Measurements from ENCODE around the gene PRLHR.

The PRLHR gene

GRCh38 chr10:118587881-118588651 lies 7.4 kb downstream of the PRLHR start:
- DNase-seq (ENCODE audit: low read depth) = no peak

GRCh38 chr10:118586911-118587310 lies 8.5 kb downstream of the PRLHR start:
- no peak for DNase-seq (ENCODE audit: low read depth)

- DNase-seq (ENCODE audit: low read depth) = no peak
Observed at GRCh38 chr10:118585794-118586193, 9.7 kb downstream of the PRLHR start.

GRCh38 chr10:118585234-118585633 lies 10.2 kb downstream of the PRLHR start:
- DNase-seq (ENCODE audit: low read depth) = no peak

- peak; percentile 68 for DNase-seq (ENCODE audit: low read depth)
Observed at GRCh38 chr10:118584181-118584954, 11.1 kb downstream of the PRLHR start.

DNA sequence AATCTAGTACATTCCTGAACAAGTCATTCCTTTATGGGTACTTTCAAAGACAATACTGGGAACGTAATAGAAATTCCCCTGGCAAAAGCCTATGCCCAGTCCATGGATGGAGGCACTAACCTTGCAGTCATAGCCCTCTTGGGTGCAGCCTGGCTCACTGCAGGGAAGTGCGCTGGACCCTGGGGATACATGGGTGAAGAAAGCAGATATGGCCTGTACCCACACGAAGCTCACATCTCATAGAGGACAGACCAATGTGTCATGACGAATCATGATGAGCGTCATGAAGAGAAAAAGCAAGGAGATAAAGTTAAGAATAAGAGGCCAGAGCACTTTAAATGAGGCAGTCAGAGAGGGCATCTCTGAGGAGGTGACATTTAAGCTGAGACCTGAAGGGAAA lies 11.8 kb downstream of the PRLHR start:
- DNase-seq (ENCODE audit: low read depth) = no peak

DNA sequence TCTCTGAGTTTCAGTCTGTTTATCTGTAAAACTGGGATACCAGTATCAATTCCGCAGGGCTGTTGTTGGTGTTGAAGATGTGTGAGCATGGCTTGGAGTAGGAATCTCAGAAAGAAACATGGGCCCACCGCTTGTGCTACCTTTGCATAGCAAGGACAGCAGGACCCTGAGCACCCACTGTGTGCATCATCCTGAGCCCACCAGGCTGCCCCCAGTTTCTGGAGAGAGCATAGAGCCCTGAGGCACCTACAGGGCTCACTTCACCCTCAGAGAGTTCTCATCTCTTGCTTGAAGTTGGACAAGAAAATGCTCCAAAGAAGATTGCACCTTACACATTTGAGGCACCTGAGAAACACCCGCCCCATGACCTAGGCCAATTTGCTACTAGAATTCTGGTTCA lies 12.9 kb downstream of the PRLHR start:
- no peak for DNase-seq (ENCODE audit: low read depth)

DNA sequence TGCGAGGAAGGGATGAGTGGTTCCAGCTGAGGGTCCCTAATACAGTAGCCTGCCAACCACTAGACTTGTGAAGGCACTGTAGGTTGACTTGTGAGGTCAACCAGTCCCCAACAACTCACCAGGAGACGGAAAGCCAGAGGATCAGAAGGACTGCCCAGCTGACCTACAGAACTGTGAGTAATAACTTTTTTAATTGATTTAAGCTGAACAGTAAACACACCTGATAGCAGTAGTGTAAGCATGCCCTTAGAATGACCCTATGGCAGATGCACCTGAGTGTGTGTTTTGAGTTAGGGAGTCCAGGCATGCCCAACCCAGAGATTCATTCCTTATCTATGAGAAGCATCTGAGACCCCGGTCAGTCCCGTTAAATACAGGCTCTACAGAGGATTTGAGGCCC lies 14.1 kb downstream of the PRLHR start:
- DNase-seq (ENCODE audit: low read depth) = no peak

- no peak for DNase-seq (ENCODE audit: low read depth)
Observed at GRCh38 chr10:118580702-118581101, 14.7 kb downstream of the PRLHR start.

GRCh38 chr10:118573512-118573911 lies 21.9 kb downstream of the PRLHR start:
- DNase-seq (ENCODE audit: low read depth) = no peak

DNA sequence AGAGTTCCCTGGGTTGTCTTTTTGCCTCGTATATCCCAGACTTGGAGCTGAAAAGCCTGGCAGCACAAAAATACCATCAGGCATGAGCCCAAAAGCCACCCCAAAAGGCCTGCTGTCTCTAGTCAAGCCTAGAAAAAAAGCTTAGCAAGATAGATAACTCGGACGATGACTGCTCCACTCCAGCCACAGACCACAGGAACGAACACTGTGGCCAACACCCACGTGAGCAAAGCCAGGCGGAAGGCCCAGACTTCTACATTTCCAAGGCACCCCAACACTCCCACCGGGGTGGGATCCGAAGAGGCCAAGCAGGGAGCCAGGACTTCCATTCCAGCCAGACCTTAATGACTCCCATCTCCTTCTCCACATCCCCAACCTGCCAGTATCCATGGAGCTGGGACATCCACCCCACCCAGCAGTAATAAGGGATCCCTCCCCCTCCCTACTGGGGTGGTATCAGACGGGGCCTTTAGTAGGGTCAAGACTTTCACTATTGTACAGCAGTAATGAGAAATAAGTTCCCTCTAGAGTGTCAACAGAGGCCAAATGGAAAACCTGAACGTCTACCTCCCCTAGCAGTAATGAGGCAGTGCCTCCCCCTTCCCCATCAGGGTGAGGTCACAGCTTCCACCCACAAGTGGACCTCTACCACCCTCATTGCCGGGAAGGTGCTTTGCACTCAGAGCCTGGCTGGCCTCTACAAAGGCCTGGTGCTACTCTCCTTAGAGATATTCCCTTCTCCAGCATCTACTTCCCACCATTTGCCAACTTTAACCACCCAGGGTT lies 23.0 kb downstream of the PRLHR start:
- no peak for DNase-seq (ENCODE audit: low read depth)

DNA sequence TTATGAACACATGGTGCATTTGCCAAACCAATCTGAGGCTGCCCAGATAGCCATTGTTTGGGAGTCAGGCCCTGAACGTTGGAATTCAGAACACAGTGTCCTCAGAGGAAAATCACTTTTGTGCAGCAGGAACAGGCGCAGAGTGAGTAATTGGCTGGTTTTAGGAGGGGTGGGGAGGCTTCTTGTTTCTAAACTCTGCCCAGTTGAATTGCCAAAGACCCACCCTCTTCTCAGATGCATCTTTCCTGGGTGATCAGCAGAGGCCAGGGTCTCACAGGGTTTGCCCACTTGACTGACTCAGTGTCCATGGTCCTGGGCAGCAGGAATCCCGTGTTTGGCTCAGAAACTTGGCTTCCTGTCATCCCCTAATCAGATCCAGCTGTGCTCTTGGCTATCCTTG lies 24.3 kb downstream of the PRLHR start:
- no peak for DNase-seq (ENCODE audit: low read depth)

GRCh38 chr10:118570591-118570990 lies 24.9 kb downstream of the PRLHR start:
- no peak for DNase-seq (ENCODE audit: low read depth)

GRCh38 chr10:118569882-118570252 lies 25.6 kb downstream of the PRLHR start:
- DNase-seq (ENCODE audit: low read depth) = no peak

DNA sequence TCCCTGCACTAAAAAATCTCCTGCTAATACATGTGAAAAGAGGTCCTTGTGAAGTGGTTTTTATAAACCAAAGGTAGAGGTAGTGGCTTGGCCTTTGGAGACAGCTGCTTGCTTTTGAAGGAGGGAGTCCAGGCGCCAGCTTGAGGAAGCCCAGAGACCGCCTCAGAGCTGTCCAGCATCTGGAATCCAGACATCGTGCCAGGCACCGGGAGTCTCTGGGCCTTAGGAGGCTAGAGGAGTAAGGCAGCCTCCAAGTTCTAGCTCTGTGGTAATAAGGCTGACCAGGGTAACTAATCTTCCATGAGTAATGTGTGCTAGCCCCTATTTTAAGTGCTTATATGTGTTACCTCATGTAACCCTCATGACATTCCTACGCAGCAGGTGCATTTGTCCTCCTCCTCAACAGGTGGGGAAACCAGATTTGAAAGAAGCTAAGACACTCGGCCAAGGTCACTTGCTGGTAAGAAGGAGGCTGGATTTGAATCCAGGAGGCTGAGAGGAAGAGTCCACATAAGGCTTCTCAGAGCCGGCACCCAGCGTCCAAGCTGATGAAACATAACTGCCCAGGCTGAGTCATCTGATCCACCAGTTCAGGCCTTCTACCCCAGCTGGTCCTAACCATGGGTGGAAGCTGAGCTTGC lies 26.1 kb downstream of the PRLHR start:
- DNase-seq (ENCODE audit: low read depth) = no peak

- DNase-seq (ENCODE audit: low read depth) = peak; percentile 44
Observed at GRCh38 chr10:118568327-118568848, 27.1 kb downstream of the PRLHR start.

DNA sequence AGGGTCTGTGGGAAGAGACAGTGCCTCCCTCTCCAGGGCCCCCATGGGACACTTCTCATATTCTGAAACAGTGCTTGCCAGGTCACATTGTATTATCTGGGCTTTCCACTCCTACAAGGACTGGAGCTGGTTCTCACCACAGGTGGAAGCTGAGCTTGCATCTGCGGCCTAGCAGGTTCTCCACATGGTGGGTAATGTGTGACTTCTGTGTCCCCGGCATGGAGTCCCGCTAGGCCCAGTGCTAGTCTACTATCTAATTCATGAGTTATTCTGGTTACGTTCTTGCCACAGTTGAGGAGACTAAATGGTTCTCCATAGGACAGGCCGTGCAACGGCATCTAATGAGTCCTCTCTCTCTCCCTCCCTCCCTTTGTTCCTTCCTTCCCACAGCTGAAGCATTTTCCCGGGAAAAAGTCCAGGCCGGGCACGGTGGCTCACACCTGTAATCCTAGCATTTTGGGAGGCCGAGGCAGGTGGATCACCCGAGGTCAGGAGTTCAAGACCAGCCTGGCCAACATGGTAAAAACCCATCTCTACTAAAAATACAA lies 27.7 kb downstream of the PRLHR start:
- DNase-seq (ENCODE audit: low read depth) = no peak

- DNase-seq (ENCODE audit: low read depth) = no peak
Observed at GRCh38 chr10:118566911-118567310, 28.5 kb downstream of the PRLHR start.

DNA sequence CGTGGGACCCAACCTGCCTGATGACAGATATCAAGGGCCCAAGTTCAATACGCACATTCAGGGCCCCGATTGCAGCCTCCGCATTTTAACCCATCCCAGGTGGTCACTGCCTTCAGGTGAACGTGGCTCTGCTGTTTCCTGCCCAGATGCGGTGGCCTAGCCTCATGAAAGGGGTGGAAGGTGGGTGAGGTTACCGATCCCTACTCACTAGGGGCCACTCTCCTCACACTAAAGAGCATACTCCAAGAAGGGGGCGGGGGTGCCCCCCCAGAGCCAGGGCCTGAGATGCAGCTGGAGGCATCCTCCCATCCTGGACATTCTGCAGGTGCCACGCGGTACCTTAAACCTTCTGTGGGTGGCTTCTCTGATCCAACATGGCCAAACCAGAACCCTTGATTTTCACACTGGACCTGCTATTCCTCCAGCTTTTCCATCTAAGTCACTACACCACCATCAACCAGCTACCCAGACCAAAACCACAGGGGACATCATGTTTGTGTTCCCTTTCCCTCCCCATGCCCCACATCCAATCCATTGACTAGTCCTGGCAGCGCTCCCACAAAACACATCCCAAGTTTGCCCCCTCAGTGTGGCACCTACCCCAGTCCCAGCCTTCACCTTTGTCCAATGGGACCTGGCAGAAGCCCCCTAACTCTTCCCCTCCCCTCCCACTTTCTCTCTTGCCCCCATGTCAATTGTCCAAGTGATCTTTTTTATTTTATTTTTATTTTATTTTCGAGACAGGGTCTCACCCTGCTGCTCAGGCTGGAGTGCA lies 30.0 kb downstream of the PRLHR start:
- no peak for DNase-seq (ENCODE audit: low read depth)

GRCh38 chr10:118564652-118565051 lies 30.8 kb downstream of the PRLHR start:
- DNase-seq (ENCODE audit: low read depth) = no peak

GRCh38 chr10:118564114-118564513 lies 31.3 kb downstream of the PRLHR start:
- DNase-seq (ENCODE audit: low read depth) = no peak
